ENCODE results near the gene CRYBG2.

GRCh38 chr1:26324550-26324949, 29.4 kb downstream of the CRYBG2 start:
- TF ChIP-seq, protein P1, sequence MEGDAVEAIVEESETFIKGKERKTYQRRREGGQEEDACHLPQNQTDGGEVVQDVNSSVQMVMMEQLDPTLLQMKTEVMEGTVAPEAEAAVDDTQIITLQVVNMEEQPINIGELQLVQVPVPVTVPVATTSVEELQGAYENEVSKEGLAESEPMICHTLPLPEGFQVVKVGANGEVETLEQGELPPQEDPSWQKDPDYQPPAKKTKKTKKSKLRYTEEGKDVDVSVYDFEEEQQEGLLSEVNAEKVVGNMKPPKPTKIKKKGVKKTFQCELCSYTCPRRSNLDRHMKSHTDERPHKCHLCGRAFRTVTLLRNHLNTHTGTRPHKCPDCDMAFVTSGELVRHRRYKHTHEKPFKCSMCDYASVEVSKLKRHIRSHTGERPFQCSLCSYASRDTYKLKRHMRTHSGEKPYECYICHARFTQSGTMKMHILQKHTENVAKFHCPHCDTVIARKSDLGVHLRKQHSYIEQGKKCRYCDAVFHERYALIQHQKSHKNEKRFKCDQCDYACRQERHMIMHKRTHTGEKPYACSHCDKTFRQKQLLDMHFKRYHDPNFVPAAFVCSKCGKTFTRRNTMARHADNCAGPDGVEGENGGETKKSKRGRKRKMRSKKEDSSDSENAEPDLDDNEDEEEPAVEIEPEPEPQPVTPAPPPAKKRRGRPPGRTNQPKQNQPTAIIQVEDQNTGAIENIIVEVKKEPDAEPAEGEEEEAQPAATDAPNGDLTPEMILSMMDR (IDR thresholded peaks at IDR 0.05; ENCODE audit: borderline replicate concordance, extremely low read depth, low read length, poor library complexity, severe bottlenecking): no peak
- no peak for TF ChIP-seq EZH2 (IDR thresholded peaks at IDR 0.05; ENCODE audit: borderline replicate concordance, low read depth, low read length, severe bottlenecking)
